Measurements from ENCODE around the gene RRP9. TPM values are rescaled to one million over a fixed set of nuclear protein-coding genes. Genes with fewer than 3 reads are reported as not detected.

RRP9 gene
- total and polyA plus RNA-seq, 2 donors (not counting 3 experiments of a cell fraction or from before 2014, with no cell fraction given): 26.0 to 30.1 TPM

- no TSS peak for BruUV-seq (replicated peaks)
- H3K27ac ChIP-seq (ENCODE audit: insufficient read depth, low read depth, low read length): no peak overlapping the region
- H3K36me3 ChIP-seq (ENCODE audit: control insufficient read depth in 2 of 2, extremely low read depth in 1 of 2, insufficient read depth in 2 of 2, low read length in 2 of 2): no peaks in the 10 kb centered on the region
- no peaks in the 10 kb centered on the region for H3K9me1 ChIP-seq (replicated peaks; ENCODE audit: control insufficient read depth, extremely low read depth, insufficient read depth, low read length)
- no peaks in the 10 kb centered on the region for H3K9me3 ChIP-seq (replicated peaks; ENCODE audit: control insufficient read depth, insufficient read depth, low read length)
- no peak for DNase-seq (ENCODE audit: low read depth, low spot score)
- no peaks in the 10 kb centered on the region for H3K27me3 ChIP-seq (ENCODE audit: control insufficient read depth in 2 of 2, insufficient read depth in 2 of 2, low read length in 2 of 2)
- H2AFZ ChIP-seq (ENCODE audit: low read depth, low read length): no peak overlapping the region
- intact Hi-C loops (cut with micrococcal nuclease) (no loop called here), dilution Hi-C loops (cut with MboI; ENCODE audit: extremely low pct_ligation_motif_present, low sequenced_read_pairs) (no loop called here)
- no peaks in the 10 kb centered on the region for H3K79me2 ChIP-seq (ENCODE audit: control insufficient read depth, insufficient read depth, low read length)
- ChIA-PET CTCF (no interaction called here), POLR2A (interaction anchor here (0.6 kb wide), 1 partner anchor 15 kb away, joined by 6 read pairs; no protein-coding TSS in a partner anchor)
- no peak overlapping the region for H3K4me3 ChIP-seq (replicated peaks in 1 of 3; ENCODE audit: insufficient read depth in 1 of 3, low read depth in 1 of 3, low read length in 3 of 3)
- H3K9ac ChIP-seq (replicated peaks; ENCODE audit: extremely low read depth, insufficient read depth, low read length): no peak overlapping the region
- H3K4me1 ChIP-seq (ENCODE audit: control insufficient read depth, extremely low read depth, insufficient read depth, low read length): peaks cover 29% of the 10 kb centered on the region
- TF ChIP-seq MYC (IDR thresholded peaks at IDR 0.05; ENCODE audit: low read depth, low read length): no peak
- TF ChIP-seq FOS (IDR thresholded peaks at IDR 0.05; ENCODE audit: borderline replicate concordance, insufficient read depth, low read length): no peak
- no peak for TF ChIP-seq EZH2 (IDR thresholded peaks at IDR 0.05; ENCODE audit: borderline replicate concordance, low read depth, low read length, severe bottlenecking)
- no peak for TF ChIP-seq CTCF (IDR thresholded peaks at IDR 0.05; ENCODE audit: extremely low read depth in 1 of 2, insufficient read depth in 1 of 2, low read depth in 1 of 2, low read length in 2 of 2)
- no peak for TF ChIP-seq JUN (IDR thresholded peaks at IDR 0.05; ENCODE audit: borderline replicate concordance, insufficient read depth, insufficient read length, low read depth)
- no peak for TF ChIP-seq GATA2 (IDR thresholded peaks at IDR 0.05; ENCODE audit: insufficient read depth, insufficient read length, low read depth, low read length)
- H4K20me1 ChIP-seq (replicated peaks; ENCODE audit: control insufficient read depth, extremely low read depth, insufficient read depth, low read length): no peaks in the 10 kb centered on the region
- FAIRE-seq: no peak
- no peak overlapping the region for H3K4me2 ChIP-seq (ENCODE audit: insufficient read depth, low read length)
Measured at GRCh38 chr3:51977446-51978142, 35.9 kb upstream of the RRP9 start.

All from endothelial cell of umbilical vein (primary cell).